ENCODE measurements around the gene RNASEH2B.

DNA sequence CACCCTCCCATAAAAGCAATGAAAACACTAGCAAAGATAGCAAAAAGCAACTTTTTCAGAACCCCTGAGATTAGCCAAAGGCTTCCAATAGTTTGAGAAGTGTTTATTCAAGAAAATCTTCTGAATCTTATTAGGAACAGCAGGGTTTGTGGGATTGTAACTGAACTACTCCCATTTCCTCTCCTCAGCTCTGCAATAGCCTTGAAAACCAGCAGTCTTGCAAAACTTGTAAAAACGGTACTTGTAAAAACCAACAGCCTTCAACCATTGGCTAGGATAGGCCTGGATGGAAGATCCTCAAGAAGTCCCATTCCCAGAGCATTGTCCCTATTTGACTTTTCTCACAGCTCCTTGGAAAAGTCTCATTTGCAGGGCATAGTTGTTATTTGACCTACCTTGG lies 12.1 kb downstream of the RNASEH2B start:
- no peak for TF ChIP-seq POLR2A (IDR thresholded peaks at IDR 0.05)
- TF ChIP-seq, protein P1, sequence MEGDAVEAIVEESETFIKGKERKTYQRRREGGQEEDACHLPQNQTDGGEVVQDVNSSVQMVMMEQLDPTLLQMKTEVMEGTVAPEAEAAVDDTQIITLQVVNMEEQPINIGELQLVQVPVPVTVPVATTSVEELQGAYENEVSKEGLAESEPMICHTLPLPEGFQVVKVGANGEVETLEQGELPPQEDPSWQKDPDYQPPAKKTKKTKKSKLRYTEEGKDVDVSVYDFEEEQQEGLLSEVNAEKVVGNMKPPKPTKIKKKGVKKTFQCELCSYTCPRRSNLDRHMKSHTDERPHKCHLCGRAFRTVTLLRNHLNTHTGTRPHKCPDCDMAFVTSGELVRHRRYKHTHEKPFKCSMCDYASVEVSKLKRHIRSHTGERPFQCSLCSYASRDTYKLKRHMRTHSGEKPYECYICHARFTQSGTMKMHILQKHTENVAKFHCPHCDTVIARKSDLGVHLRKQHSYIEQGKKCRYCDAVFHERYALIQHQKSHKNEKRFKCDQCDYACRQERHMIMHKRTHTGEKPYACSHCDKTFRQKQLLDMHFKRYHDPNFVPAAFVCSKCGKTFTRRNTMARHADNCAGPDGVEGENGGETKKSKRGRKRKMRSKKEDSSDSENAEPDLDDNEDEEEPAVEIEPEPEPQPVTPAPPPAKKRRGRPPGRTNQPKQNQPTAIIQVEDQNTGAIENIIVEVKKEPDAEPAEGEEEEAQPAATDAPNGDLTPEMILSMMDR (IDR thresholded peaks at IDR 0.05), result no peak
